Activated T-cell treated with anti-CD3 and anti-CD28 coated beads, Interleukin-2, amount 50 U/mL, for 1 hour (primary cell): ENCODE results near the gene PRR36.
"Not testable (repeated sequence)": the region's sequence is repeated elsewhere in the genome, so short reads cannot be mapped to it uniquely, and the experiment has no call there.

Source experiments
- DNase-seq: peaks from one replicate; pipeline ENCODE4 v3.0.0-alpha.2; 2020

Gene PRR36

GRCh38 chr19:7897292-7897691 is 23.1 kb upstream of the PRR36 start:
- no peak for DNase-seq

GRCh38 chr19:7895565-7895964 is 21.4 kb upstream of the PRR36 start:
- DNase-seq: no peak

DNA sequence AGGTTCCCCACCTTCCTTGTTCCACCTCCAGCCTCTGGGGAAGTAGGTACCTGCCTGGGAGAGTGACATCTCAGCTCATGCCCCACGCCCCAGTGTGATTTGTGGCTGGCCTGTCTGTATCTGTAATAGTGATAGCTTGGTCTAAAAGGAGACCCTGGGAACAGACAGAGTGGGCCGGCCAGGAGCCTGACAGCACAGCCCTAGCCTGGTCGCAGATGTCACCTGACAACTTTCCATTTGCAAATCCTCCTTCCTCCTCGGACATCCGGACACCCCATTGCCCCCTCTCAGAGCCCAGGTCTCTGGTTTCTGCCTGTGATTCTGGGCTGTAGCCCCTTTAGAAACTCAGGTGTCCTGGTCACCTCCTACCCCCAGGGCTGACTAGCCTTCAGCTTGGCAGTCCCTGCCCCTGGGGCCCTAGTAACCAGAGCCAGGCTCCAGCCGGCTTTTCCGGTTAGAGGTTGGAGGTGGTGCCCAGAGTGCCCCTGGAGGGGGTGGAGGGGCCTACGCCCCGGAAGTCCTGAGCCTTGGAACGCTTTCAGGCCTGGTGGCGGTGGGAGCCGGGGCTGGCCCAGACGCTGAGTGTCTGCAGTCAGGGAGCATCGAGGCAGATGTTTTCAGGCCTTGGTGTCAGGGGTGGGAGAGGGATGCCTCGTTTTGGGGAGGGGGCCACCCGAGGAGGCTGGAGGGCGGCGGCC is 20.6 kb upstream of the PRR36 start:
- no peak for DNase-seq

DNA sequence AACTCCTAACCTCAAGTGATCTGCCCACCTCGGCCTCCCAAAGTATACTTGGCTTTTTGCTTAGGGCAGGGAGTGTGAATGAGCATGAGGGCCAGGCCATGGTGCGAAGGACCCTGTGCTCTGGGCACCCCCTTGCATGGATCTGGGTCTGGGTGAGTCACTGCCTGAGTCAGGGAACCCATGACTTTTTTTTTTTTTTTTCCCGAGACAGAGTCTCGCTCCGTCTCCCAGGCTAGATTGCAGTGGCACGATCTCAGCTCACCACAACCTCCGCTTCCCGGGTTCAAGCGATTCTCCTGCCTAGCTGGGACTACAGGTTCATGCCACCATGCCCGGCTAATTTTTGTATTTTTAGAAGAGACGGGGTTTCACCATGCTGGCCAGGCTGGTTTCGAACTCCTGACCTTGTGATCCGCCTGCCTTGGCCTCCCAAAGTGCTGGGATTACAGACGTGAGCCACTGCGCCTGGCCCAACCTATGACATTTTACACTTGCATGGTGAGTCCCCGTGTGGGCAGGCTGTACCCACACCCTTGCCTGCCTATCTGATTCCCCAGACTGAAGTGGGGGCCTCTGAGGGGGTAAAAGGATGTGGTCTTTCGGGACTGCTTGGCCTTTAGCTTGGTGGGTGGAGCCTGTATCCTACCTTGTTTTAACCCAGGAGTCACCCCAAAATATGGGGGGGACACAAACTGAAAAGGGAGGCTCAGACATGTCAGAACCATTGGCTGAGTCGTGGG is 19.3 kb upstream of the PRR36 start:
- not testable (repeated sequence) for DNase-seq

DNA sequence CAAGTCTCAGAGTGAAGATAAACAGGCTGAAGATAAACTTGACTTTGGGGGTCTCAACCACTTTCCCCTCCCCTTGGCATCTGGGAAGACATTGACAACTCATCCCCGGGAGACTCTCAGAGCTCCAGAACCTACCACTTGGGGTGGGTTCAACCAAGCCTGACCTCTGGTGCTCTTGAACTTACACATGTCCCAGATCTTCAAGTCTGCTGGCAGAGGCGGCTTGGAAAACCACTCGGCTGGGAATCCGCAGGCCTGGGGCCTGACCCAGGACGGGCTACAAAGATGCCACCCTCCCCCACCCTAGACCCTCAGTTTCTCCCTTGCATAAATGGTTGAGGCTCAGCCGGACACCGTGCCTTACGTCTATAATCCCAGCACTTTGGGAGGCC is 14.6 kb upstream of the PRR36 start:
- DNase-seq: no peak

- peak; percentile 49 for DNase-seq
Observed at GRCh38 chr19:7888145-7888825, 14.1 kb upstream of the PRR36 start, which contains the start of gene LRRC8E. Gene LRRC8E, plus strand, starts transcription at chr19:7888510. Its CDS starts 7,094 bp downstream, at chr19:7895604.

GRCh38 chr19:7887408-7888144 is 13.4 kb upstream of the PRR36 start:
- DNase-seq: no peak

DNA sequence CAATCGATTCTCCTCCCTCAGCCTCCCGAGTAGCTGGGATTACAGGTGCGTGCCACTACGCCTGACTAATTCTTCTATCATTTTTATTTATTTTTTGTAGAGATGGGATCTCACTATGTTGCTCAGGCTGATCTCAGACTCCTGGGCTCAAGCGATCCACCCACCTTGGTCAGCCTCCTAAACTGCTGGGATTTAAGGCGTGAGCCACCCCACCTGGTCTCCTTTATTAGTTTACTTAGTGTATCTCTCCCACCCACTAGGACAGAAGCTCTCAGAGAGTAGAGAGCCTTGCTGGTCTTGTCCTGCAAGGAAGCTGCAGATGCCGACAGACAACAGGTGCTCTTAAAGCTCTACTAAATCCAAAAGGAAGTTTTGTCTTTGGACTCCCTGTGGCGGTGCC is 11.6 kb upstream of the PRR36 start:
- DNase-seq: no peak

GRCh38 chr19:7883796-7884570 is 9.8 kb upstream of the PRR36 start:
- no peak for DNase-seq

DNA sequence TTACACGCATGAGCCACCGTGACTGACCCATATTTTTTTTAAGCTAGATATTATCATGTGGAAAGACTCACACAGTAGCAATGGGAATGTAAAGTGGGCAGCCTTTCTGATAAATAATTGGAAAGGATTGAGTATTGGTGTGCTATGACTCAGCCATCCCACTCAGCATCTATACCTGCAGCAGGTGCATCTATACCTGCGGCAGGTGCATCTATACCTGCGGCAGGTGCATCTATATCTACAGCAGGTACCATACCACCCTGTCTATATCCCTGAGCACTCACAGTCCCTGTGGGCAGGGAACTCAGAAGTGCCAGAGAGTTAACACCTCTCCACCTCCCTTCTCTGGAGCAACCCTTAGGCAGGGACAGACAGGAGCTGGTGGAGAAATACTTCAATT is 8.9 kb upstream of the PRR36 start:
- DNase-seq: no peak

GRCh38 chr19:7881910-7882309 is 7.7 kb upstream of the PRR36 start:
- no peak for DNase-seq

GRCh38 chr19:7879836-7880235 is 5.6 kb upstream of the PRR36 start:
- no peak for DNase-seq

DNA sequence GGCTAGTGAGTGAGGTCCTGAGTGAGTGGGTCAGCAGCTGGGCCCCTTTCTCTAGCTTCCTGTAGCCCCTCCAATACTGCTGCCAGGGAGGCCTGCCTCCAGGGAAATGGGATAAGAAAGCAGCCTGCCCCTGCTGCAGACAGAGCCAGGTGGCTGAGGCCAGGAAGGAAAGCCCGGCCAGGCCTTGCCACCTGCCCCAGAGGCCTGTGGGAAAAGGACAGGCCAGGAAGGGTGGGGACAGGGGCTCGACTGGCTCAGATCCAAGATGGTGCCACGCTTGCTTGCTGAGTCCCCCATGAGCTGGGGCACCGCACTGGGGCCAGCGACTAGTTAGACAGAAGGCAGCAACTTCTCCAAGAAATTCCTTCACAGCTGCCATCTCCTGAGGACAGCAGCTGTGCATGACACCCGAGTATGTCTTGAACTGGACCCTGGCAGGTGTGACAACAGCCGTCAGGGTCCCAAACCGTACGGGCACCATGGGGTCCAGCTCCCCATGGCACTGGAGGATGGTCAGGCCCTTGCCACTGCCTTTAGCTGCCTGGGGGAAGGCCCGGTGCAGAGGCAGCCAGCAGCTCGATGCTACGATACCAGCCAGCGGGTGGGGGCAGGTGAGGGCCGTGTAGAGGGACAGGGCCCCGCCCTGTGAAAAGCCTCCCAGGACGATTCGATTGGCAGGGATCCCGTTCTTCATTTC is 5.1 kb upstream of the PRR36 start:
- no peak for DNase-seq

DNA sequence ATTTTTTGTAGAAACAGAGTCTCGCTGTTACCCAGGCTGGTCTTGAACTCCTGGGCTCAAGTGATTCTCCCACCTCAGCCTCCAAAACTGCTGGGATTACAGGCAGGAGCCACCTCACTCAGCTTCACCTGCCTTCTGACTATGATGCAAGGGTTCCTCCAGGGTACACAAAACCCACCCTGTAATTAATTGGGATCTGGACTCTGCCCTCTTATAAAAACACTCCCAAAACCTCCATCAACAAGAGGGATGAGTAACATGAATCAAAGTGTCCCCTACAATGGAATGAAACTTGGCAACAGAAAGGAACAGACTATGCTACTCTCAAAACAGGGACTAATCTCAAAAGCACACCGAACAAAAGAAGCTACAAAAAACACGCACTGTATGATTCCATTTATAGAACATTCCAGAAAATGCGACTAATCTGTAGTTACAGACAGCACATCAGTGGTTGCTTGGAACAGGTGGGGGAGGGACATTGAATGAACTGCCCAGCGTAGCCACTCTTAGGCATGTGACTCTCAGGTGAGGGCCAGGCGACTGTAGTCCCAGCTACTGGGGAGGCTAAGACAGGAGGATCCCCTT is 3.2 kb upstream of the PRR36 start:
- no peak for DNase-seq

DNA sequence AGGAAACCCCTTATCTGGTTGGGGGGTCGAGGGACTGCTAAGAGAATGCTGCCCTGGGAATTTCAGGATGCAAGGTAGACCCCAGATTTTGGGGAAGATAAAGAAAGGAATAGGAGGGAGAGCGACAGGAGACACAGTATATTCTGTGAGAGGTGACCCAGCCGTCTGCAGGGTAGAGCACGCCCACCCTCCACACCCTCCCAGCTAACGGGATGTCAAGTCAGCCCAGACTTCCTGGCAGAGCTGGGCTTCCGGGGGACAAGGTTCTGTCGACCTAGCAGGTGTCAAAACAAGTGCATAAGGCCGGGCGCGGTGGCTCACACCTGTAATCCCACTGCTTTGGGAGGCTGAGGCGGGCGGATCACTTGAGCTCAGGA is 695 bp upstream of the PRR36 start:
- DNase-seq: no peak

DNA sequence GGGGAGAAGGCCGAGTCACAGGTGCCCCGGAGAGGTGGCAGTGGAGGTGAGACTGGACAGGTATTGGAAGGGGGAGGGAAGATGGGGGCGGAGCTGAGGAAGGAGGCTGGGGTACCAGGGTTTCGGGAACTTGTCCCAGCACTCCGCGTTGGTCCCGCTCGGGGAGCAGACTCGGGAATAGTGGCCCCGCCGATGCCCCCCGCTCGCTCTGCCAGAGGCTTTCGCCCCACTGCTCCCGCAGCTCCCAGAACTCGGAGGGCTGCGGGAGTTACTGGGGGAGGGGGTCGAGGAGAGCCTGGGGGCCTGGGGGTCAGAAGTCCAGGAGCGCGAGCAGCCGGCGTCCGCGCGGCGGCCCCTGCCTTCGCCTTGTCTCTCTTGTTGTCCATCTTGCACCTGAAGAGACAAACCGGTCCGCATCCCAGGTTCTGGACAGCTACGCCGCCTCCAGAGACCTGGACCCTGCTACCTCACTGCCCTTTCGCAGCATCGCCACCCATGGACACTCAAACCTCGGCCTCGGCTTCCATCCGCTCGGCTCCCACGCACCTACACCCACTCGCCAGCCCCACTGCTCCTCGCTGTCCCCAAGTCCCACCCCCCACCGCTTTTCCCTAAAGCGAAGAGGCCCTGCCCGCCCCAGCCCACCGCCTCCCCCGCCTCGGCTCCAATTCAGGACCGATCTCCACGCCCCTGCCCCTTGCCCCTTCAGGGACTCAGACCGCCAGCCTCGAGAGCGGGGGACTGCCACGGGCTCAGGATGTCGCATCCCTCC is 700 bp downstream of the PRR36 start:
- no peak for DNase-seq

DNA sequence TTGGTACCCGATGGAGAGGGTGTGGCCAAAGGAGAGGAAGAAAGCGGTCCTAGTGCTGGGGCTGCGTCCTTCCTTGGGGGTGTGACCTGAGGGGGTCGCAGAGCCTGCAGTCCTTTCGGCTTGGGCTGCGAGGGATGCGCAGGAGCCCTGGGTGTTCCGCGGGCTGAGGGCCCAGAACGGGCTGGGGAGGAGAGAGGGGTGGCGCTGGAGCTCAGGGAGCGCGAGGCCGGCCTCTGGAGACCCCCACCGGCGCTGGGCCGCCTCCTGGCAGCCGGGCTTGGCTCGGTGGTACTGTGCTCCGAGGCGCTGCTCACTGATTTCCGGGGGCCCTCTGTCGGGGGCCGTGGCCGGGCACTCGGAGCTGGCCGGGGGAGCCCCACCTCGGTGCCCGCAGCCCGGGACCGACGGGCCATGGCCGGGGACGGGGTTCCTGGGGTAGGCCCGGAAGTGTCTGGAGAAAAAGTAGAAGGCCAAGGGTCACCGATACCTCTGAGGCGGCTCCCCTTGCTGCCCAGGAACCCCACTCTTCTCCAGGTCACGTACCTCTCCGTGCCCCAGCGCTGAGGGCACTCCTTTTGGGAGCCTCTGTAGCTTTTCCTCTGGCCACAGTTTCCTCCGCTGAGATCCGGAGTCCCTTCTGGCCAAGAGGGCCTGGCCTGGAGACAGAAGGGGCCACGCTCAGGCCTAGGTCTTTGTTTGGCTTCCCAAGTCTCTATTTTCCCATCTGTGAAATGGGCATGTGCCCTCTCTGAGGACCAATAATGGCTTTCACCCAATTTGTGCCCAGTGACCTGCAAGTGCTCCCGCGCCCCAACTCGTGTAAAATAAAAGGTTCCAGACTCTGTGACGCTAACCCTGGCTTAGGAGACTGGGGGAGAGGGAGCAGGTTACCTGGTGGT is 1.6 kb downstream of the PRR36 start:
- no peak for DNase-seq

- DNase-seq: peak; percentile 85
Observed at GRCh38 chr19:7871437-7872305, 2.5 kb downstream of the PRR36 start.
